Thyroid gland (tissue), 4 donors: ENCODE measurements around the gene TOMM5.

Source experiments
- CTCF ChIP-seq, 6 experiments: fragments of 200-600 bp in 3 of 6; fragments of 450-650 bp in 3 of 6; sonication (generic) in 3 of 6; IDR thresholded peaks; one replicate each; pipeline ENCODE4 v1.5.1; 2016 to 2019; ENCODE audit warnings: antibody characterized with exemption in 6 of 6, mild to moderate bottlenecking in 2 of 6, inconsistent platforms in 1 of 6, moderate library complexity in 1 of 6
- POLR2A ChIP-seq, 2 donors: fragments of 450-650 bp; IDR thresholded peaks; one replicate each; pipeline ENCODE4 v1.6.1; 2017; ENCODE audit warnings: antibody characterized with exemption in 2 of 2, mild to moderate bottlenecking in 2 of 2, moderate library complexity in 1 of 2

- TF ChIP-seq CTCF (IDR thresholded peaks at IDR 0.05) (no peak), POLR2A (IDR thresholded peaks at IDR 0.05) (no peak)
These were observed 11.9 kb upstream of the TOMM5 start for GRCh38 chr9:37604296-37604695.
